Smooth muscle cell (in vitro differentiated cells): ENCODE measurements around the gene NSUN7. TPM values are rescaled to one million over a fixed set of nuclear protein-coding genes. Genes with fewer than 3 reads are reported as not detected.

Experiments
- DNase-seq: peaks from one replicate; lab custom pipeline; 2025; ENCODE audit not compliant: unreplicated experiment; lab: John Stamatoyannopoulos, UW
- H2AFZ ChIP-seq: fragments of 200-600 bp; sonication (generic); 2 replicates; pipeline ENCODE4 v1.6.0; 2016; ENCODE audit warnings: antibody characterized with exemption, low read depth, mild to moderate bottlenecking
- H3F3A ChIP-seq: fragments of 200-600 bp; sonication (generic); 2 replicates; pipeline ENCODE4 v1.6.0; 2017; ENCODE audit warnings: antibody characterized with exemption, low read depth
- H3K27ac ChIP-seq: fragments of 200-600 bp; sonication (generic); 2 replicates; pipeline ENCODE4 v1.5.1; 2016; ENCODE audit warnings: low read depth, mild to moderate bottlenecking
- H3K27me3 ChIP-seq: fragments of 200-600 bp; sonication (generic); 2 replicates; pipeline ENCODE4 v1.6.1; 2016; ENCODE audit warnings: low read depth, mild to moderate bottlenecking
- H3K36me3 ChIP-seq: fragments of 200-600 bp; sonication (generic); 2 replicates; pipeline ENCODE4 v1.5.1; 2016; ENCODE audit warnings: low read depth
- H3K4me1 ChIP-seq: fragments of 200-600 bp; sonication (generic); 2 replicates; pipeline ENCODE4 v1.5.1; 2016; ENCODE audit warnings: low read depth
- H3K4me2 ChIP-seq: fragments of 200-600 bp; sonication (generic); 2 replicates; pipeline ENCODE4 v1.6.0; 2016; ENCODE audit warnings: mild to moderate bottlenecking
- H3K4me3 ChIP-seq: fragments of 200-600 bp; sonication (generic); 2 replicates; pipeline ENCODE4 v1.5.1; 2016; ENCODE audit warnings: mild to moderate bottlenecking
- H3K79me2 ChIP-seq: fragments of 200-600 bp; sonication (generic); 2 replicates; pipeline ENCODE4 v1.6.0; 2016; ENCODE audit warnings: low read depth, mild to moderate bottlenecking
- H3K9ac ChIP-seq: fragments of 200-600 bp; sonication (generic); 2 replicates; pipeline ENCODE4 v1.6.0; 2016; ENCODE audit warnings: low read depth
- H3K9me3 ChIP-seq: fragments of 200-600 bp; sonication (generic); replicated peaks from 2 replicates; pipeline ENCODE4 v1.5.1; 2016; ENCODE audit warnings: low read depth
- H4K20me1 ChIP-seq: fragments of 200-600 bp; sonication (generic); 2 replicates; pipeline ENCODE4 v1.6.0; 2016; ENCODE audit warnings: low read depth
- WGBS: methylation state at CpG from one replicate; pipeline ENCODE4 v1.1.7; 2016; ENCODE audit warnings: low lambda C conversion rate; 5-methylcytosine and 5-hydroxymethylcytosine counted together
- polyA plus RNA-seq: library from polyadenylated mRNA; unstranded; fragments of >200 nt; fragmentation: Nextera tagmentation; extraction: Ambion mirVana; gene quantifications from 2 replicates; pipeline ENCODE4 v1.2.1, GENCODE V29; 2016
- small RNA-seq: library from RNA; depleted of rRNA; stranded (forward); fragments of <200 nt; gene quantifications from one replicate; pipeline ENCODE3, GENCODE V24; 2014
- total RNA-seq: library from RNA; depleted of rRNA; stranded (reverse); fragments of >200 nt; gene quantifications from 2 replicates; pipeline ENCODE4 v1.2.3, GENCODE V29; 2014
- TF ChIP-seq, protein P1 (sequence below): fragments of 200-600 bp; sonication (generic); IDR thresholded peaks from 2 replicates; pipeline ENCODE4 v1.5.1; 2017; ENCODE audit warnings: borderline replicate concordance, mild to moderate bottlenecking, antibody characterized with exemption; ENCODE audit not compliant: insufficient read depth, poor library complexity, severe bottlenecking

The NSUN7 gene
- total and polyA plus RNA-seq, 2 experiments from 2014 or later = 1.8 to 2.5 TPM

DNA sequence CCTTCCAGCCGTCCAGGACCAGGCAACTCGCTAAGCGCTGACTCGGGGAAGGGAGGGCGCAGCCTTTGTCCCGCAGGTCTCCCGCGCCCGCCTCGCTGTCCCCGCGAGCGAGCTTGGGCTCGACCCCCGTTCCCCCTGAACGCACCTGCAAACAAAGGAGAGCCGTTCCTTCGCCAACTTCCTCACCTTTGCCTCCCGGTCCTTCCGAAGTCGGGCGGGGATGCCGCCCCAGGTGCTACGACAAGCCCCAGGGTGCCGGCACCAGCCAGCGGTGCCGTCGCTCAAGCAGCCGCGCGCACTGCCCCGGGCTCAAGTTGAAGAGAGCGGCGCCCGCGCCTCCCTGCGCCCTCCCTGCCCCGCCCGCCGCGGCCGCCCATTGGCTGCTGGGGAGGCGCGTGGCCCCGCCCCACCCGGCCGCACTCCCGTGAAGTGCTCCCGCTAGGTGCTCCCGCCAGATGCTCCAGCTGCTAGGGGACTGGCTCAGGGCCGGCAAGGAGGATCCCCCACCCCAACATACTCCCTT, 107.1 kb downstream of the NSUN7 start:
- H3K9ac ChIP-seq = no peak overlapping the region
- peaks cover 5% of the 10 kb centered on the region for H3K27me3 ChIP-seq
- no peaks in the 10 kb centered on the region for H3K79me2 ChIP-seq
- TF ChIP-seq, protein P1, sequence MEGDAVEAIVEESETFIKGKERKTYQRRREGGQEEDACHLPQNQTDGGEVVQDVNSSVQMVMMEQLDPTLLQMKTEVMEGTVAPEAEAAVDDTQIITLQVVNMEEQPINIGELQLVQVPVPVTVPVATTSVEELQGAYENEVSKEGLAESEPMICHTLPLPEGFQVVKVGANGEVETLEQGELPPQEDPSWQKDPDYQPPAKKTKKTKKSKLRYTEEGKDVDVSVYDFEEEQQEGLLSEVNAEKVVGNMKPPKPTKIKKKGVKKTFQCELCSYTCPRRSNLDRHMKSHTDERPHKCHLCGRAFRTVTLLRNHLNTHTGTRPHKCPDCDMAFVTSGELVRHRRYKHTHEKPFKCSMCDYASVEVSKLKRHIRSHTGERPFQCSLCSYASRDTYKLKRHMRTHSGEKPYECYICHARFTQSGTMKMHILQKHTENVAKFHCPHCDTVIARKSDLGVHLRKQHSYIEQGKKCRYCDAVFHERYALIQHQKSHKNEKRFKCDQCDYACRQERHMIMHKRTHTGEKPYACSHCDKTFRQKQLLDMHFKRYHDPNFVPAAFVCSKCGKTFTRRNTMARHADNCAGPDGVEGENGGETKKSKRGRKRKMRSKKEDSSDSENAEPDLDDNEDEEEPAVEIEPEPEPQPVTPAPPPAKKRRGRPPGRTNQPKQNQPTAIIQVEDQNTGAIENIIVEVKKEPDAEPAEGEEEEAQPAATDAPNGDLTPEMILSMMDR = no peak
- H3K27ac ChIP-seq = no peak overlapping the region
- peak overlapping the region; percentile 81 for H3K4me2 ChIP-seq
- no peaks in the 10 kb centered on the region for H3K9me3 ChIP-seq
- peak; percentile 12 for DNase-seq
- no peaks in the 10 kb centered on the region for H3K36me3 ChIP-seq
- peak overlapping the region; percentile 35 for H3K4me3 ChIP-seq
- peaks cover 5% of the 10 kb centered on the region for H3K4me1 ChIP-seq
- H2AFZ ChIP-seq = no peak overlapping the region
- no peaks in the 10 kb centered on the region for H3F3A ChIP-seq
- peaks cover 45% of the 10 kb centered on the region for H4K20me1 ChIP-seq
- 3% methylated on average over 46 of the region's 51 CpGs for WGBS

DNA sequence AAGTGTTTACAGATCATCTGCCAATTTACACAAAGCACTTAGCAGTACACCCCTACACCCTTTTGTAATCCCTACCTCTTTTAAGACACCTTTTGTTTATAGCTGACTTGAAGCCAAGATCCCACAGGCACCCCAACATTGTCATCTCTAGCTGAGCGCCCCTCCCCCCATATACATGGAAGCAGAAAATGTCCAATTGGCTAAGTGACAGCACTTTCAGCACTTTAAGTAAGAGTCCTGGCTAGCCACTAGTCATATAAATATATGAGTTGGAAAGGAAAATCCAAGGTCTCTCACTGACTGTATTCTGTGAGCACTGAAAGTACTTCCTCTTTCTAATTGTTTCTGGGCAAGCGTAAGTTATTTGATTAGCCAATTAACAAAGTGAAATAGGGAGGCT, 108.2 kb downstream of the NSUN7 start:
- H3K27me3 ChIP-seq = peaks cover 5% of the 10 kb centered on the region
- no peak overlapping the region for H3K4me3 ChIP-seq
- no peaks in the 10 kb centered on the region for H3K79me2 ChIP-seq
- no peak overlapping the region for H3K4me2 ChIP-seq
- peaks cover 5% of the 10 kb centered on the region for H3K4me1 ChIP-seq
- H2AFZ ChIP-seq = no peak overlapping the region
- H3K36me3 ChIP-seq = no peaks in the 10 kb centered on the region
- no peak for DNase-seq
- TF ChIP-seq, protein P1 = no peak
- H3F3A ChIP-seq = no peaks in the 10 kb centered on the region
- H3K27ac ChIP-seq = no peak overlapping the region
- 99% methylated on average over 2 of the region's 2 CpGs for WGBS
- H3K9ac ChIP-seq = no peak overlapping the region
- H3K9me3 ChIP-seq = no peaks in the 10 kb centered on the region
- peaks cover 48% of the 10 kb centered on the region for H4K20me1 ChIP-seq

DNA sequence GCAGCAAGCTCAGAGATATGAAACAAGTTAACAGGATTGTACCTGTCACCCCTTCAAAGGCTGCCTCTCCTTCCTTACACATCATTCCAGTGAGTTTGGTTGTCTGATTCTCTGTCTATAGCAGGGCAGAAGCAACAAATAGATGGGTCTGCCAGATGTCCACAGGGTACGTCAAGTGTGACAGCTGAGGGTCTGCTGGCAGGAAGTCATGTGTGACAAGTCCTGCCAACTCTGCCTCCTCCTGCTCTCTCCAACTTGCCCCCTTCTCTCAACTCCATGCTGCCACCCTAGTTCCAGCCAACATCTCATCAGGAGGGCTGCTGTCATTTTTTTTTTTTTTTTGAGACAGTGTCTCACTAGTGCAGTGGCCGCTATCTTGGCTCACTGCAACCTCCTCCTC, 109.2 kb downstream of the NSUN7 start:
- H3K9ac ChIP-seq = no peak overlapping the region
- WGBS = 97% methylated on average over 2 of the region's 2 CpGs
- H3K79me2 ChIP-seq = no peaks in the 10 kb centered on the region
- H3K27ac ChIP-seq = no peak overlapping the region
- no peak overlapping the region for H2AFZ ChIP-seq
- DNase-seq = no peak
- peaks cover 5% of the 10 kb centered on the region for H3K4me1 ChIP-seq
- no peaks in the 10 kb centered on the region for H3K9me3 ChIP-seq
- H3K4me2 ChIP-seq = no peak overlapping the region
- no peaks in the 10 kb centered on the region for H3F3A ChIP-seq
- no peaks in the 10 kb centered on the region for H3K36me3 ChIP-seq
- TF ChIP-seq, protein P1 = no peak
- peaks cover 5% of the 10 kb centered on the region for H3K27me3 ChIP-seq
- no peak overlapping the region for H3K4me3 ChIP-seq
- peaks cover 48% of the 10 kb centered on the region for H4K20me1 ChIP-seq

Small RNAs within 50 kb of the gene (small RNA-seq; reads per million reads assigned to genes)
- gene RF00019 = not detected

Other genes starting within 250 kb of the NSUN7 start
- 5.5 and 6.0 TPM in 2 replicates for gene RBM47, start 120.1 kb upstream of the NSUN7 start, total RNA-seq
- gene RBM47, start 120.1 kb upstream of the NSUN7 start, polyA plus RNA-seq = 3.4 and 3.6 TPM in 2 replicates